GM13976 (cell line): ENCODE measurements around the gene CES4A.

ENCODE experiments used
- DNase-seq: peaks from one replicate; pipeline ENCODE4 v3.0.0; 2012; ENCODE audit warnings: low spot score
- in situ Hi-C: fragments of 300-500 bp; cut with MboI; formaldehyde crosslinking; loops from one replicate; pipeline ENCODE4 v1.12.0; 2022; ENCODE audit warnings: low sequenced_read_pairs, mixed read lengths, inconsistent platforms; ENCODE audit not compliant: unreplicated experiment
- TF ChIP-seq, protein P1 (sequence below): IDR thresholded peaks from 2 replicates; pipeline ENCODE4 v1.5.1; 2012; ENCODE audit warnings: borderline replicate concordance, mild to moderate bottlenecking; ENCODE audit not compliant: insufficient read depth; ENCODE audit errors: extremely low read depth, missing control alignments, control extremely low read depth

CES4A gene

DNA sequence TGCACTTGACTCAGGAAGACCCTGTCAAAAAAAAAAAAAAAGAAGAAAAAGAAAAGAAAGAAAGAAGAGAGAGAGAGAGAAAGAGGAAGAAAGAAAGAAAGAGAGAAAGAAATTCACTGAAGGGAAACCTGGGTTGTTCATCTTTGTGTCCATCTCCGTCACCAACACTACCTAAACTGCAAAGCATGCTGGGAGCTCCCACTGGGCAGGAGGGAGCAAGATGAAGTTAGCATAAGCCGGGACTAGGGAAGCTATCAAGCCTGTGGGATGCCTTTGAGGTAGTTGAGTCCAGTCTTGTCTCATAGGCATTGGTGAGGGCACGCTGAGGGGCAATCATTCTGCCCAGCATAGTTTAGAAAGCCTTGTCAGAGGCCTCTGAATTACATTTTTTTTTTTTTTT is 32.9 kb downstream of the CES4A start:
- in situ Hi-C loops, result no loop called here
- DNase-seq, result no peak
- TF ChIP-seq, protein P1, sequence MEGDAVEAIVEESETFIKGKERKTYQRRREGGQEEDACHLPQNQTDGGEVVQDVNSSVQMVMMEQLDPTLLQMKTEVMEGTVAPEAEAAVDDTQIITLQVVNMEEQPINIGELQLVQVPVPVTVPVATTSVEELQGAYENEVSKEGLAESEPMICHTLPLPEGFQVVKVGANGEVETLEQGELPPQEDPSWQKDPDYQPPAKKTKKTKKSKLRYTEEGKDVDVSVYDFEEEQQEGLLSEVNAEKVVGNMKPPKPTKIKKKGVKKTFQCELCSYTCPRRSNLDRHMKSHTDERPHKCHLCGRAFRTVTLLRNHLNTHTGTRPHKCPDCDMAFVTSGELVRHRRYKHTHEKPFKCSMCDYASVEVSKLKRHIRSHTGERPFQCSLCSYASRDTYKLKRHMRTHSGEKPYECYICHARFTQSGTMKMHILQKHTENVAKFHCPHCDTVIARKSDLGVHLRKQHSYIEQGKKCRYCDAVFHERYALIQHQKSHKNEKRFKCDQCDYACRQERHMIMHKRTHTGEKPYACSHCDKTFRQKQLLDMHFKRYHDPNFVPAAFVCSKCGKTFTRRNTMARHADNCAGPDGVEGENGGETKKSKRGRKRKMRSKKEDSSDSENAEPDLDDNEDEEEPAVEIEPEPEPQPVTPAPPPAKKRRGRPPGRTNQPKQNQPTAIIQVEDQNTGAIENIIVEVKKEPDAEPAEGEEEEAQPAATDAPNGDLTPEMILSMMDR, result no peak

DNA sequence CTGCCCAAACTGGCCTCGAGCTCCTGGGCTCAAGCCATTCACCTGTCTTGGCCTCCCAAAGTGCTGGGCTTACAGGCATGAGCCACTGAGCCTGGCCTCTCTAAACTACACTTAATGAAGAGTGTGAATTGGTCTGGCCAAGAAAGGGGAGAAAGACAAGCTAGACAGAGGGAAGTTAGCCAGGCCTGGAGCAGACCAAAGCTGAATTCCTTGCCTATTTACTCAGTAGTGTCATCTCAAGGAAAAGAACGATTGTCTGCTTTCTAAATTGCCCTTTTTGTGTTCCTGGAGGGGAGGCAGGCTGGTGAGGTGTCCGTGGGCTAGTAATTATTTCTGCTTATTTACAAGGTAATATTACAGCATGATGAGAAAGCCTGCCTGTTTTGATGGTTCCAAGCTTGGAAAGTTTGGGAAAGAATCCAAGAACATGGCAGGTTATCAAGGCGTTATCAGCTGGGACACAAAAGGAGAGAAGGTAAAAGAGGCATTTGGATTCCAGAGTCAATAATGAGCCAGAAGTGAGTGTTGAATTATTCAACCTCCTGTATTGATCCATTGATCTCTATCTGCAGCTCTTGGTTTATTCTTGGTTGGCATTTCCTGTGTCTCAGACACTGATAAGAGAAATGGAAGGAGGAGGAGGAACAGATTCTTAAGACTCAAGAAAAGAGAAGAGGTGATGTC is 34.3 kb downstream of the CES4A start:
- in situ Hi-C loops, result no loop called here
- TF ChIP-seq, protein P1, result no peak
- no peak for DNase-seq

DNA sequence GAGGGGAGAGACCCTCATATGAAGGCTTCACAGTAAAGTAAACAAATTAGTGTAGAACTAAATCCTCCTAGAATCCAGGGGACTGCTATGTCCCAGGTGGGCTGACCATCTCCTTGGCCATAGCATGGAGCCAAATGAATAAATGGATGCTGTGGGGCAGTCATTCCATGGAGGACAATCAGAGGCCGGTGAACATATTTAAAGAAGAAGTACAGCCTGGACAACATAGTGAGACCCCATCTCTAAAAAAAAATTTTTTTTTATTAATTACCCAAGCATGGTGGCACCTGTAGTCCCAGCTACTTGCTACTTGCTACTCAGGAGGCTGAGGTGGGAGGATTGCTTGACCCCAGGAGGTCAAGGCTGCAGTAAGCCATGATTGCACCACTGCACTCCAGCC is 35.3 kb downstream of the CES4A start:
- DNase-seq, result no peak
- in situ Hi-C loops, result no loop called here
- TF ChIP-seq, protein P1, result no peak

DNA sequence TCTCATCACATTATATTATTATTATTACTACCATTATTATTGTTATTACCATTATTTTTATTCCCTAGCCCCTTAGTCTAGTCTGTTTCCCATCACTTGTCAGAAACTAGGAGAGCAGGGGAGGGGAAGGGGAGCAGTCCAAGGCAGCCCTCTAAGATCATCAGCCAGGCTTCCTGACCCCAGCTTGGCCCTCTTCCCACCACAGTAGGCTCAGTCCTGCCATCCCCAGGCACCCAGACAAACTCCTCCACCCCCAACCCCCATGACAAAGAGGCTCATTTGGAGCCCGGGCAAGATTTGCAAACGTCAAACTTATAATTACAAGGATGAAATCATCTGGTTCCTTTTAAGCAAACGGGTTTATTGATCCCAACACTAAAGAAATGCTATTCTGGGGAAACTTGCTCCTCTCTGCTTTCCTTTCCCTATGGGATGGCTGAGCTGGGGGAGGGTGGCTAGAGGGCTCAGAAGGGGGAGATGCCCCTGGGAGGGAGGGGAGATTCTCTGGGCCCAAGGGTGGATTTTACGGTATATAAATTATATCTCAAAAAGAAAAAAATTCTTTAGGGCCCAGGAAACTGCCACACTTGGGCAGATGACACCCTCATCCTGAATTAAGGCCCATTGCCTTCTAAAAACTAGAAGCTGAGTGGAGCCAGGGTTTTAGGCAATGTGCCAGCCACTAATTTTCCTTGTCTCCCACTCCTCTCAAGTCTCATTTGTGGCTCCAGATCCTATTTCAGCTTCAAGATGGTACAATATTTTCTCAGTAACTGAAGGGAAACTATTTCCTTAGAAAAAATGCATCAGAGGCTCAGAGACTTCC is 36.2 kb downstream of the CES4A start:
- in situ Hi-C loops, result no loop called here
- no peak for DNase-seq
- TF ChIP-seq, protein P1, result no peak

DNA sequence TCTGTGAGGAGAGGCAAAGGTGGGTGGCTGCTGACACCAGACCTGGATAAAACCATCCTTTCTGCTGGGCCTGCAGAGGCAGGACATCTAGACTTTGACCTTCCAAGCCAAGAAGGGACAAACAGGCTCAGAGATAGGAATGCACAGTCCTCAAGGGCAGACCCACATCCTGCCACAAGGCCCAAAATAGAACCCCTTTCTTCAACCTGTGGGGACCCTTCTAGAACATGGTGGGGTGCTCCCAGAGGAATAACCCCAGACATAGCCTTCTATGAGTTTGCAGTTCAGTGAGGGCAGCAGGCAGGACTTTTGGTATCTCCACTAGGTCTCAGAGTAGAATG is 36.8 kb downstream of the CES4A start:
- DNase-seq, result peak; percentile 16
- in situ Hi-C loops, result no loop called here
- TF ChIP-seq, protein P1, result no peak

DNA sequence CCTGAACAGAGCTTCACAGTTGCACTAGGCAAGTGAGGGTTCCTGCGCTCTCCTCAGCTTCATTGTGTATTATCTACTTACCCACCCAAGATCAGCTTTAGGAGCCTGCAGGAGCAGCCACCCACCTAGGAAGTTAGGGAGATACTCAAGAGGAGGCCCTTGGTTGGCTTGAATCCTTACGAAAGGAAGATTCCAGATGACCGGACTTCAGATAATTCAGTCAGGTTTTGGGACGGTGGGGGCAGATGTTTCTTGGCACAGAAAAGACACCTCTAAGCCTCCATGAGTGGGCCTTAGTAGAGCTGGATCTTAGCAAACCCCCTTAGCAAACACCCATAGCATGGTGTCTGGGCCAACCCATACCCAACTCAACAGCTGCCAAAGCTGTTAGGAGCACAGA is 38.2 kb downstream of the CES4A start:
- in situ Hi-C loops, result no loop called here
- DNase-seq, result no peak
- TF ChIP-seq, protein P1, result no peak
